ENCODE results near the gene NECAB3.
"Not testable (repeated sequence)": the region's sequence is repeated elsewhere in the genome, so short reads cannot be mapped to it uniquely, and the experiment has no call there.

Gene NECAB3

DNA sequence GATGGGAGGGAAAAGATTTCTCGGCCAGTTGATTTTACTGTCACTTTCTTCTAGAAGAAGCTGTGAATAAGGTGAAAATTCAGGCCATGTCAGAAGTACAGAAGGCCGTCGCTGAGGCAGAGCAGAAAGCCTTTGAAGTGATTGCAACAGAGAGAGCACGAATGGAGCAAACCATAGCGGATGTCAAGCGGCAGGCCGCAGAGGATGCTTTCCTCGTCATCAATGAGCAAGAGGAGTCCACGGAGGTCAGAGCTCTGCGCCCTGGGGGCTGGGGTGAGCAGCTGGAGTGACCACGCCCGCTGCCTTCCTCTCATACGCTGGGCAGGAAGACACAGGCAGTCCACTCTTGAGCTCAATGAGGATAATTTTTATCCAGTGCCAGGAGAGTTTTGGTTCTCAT, 33.9 kb downstream of the NECAB3 start:
- no peaks in the 10 kb centered on the region for H3K79me2 ChIP-seq (ENCODE audit: low read length)
- H3K9me2 ChIP-seq (replicated peaks; ENCODE audit: insufficient read depth, low read length): no peaks in the 10 kb centered on the region
- TF ChIP-seq CTCF (IDR thresholded peaks at IDR 0.05; ENCODE audit: low read length) (no peak), EZH2phosphoT487 (IDR thresholded peaks at IDR 0.05; ENCODE audit: low read length) (no peak), EZH2 (optimal IDR thresholded peaks at IDR 0.05; ENCODE audit: low read depth, low read length) (no peak)
- no peaks in the 10 kb centered on the region for H3K27me3 ChIP-seq (replicated peaks; ENCODE audit: insufficient read depth, low read length)
- H3K27ac ChIP-seq (ENCODE audit: low read length): no peak overlapping the region
- DNase-seq: no peak
- no peaks in the 10 kb centered on the region for H3K36me3 ChIP-seq (replicated peaks; ENCODE audit: insufficient read depth, low read length)
- H3K4me1 ChIP-seq (ENCODE audit: low read length): no peaks in the 10 kb centered on the region
- H3K9me3 ChIP-seq (replicated peaks; ENCODE audit: insufficient read depth, low read length): no peaks in the 10 kb centered on the region
- no peak overlapping the region for H3K4me2 ChIP-seq (ENCODE audit: low read depth, low read length)
- no peaks in the 10 kb centered on the region for H4K20me1 ChIP-seq (ENCODE audit: insufficient read depth, low read length)
- no peak overlapping the region for H3K9ac ChIP-seq (ENCODE audit: low read length)
- no peak overlapping the region for H3K4me3 ChIP-seq (ENCODE audit: low read length)
- H2AFZ ChIP-seq (ENCODE audit: low read length): no peak overlapping the region
- no peaks in the 10 kb centered on the region for H3F3A ChIP-seq (ENCODE audit: insufficient read depth, low read length)

- H3F3A ChIP-seq (ENCODE audit: insufficient read depth, low read length): no peaks in the 10 kb centered on the region
- no peak overlapping the region for H3K9ac ChIP-seq (ENCODE audit: low read length)
- no peaks in the 10 kb centered on the region for H3K9me2 ChIP-seq (replicated peaks; ENCODE audit: insufficient read depth, low read length)
- H3K4me2 ChIP-seq (ENCODE audit: low read depth, low read length): no peak overlapping the region
- no peaks in the 10 kb centered on the region for H4K20me1 ChIP-seq (ENCODE audit: insufficient read depth, low read length)
- H3K36me3 ChIP-seq (replicated peaks; ENCODE audit: insufficient read depth, low read length): no peaks in the 10 kb centered on the region
- DNase-seq: no peak
- TF ChIP-seq EZH2phosphoT487 (IDR thresholded peaks at IDR 0.05; ENCODE audit: low read length) (no peak), CTCF (IDR thresholded peaks at IDR 0.05; ENCODE audit: low read length) (no peak)
- H3K9me3 ChIP-seq (replicated peaks; ENCODE audit: insufficient read depth, low read length): no peaks in the 10 kb centered on the region
- no peak overlapping the region for H3K27ac ChIP-seq (ENCODE audit: low read length)
- no peak overlapping the region for H2AFZ ChIP-seq (ENCODE audit: low read length)
- H3K4me1 ChIP-seq (ENCODE audit: low read length): no peaks in the 10 kb centered on the region
- H3K27me3 ChIP-seq (replicated peaks; ENCODE audit: insufficient read depth, low read length): no peaks in the 10 kb centered on the region
- H3K4me3 ChIP-seq (ENCODE audit: low read length): no peak overlapping the region
- no peaks in the 10 kb centered on the region for H3K79me2 ChIP-seq (ENCODE audit: low read length)
Observed at GRCh38 chr20:33636776-33637175, 37.5 kb downstream of the NECAB3 start.

- Histone ChIP-seq H3K4me1 (ENCODE audit: low read length) (no peaks in the 10 kb centered on the region), H3K9ac (ENCODE audit: low read length) (no peak overlapping the region), H3F3A (ENCODE audit: insufficient read depth, low read length) (no peaks in the 10 kb centered on the region), H3K27me3 (replicated peaks; ENCODE audit: insufficient read depth, low read length) (no peaks in the 10 kb centered on the region), H3K27ac (ENCODE audit: low read length) (no peak overlapping the region), H3K9me3 (replicated peaks; ENCODE audit: insufficient read depth, low read length) (no peaks in the 10 kb centered on the region), H3K36me3 (replicated peaks; ENCODE audit: insufficient read depth, low read length) (no peaks in the 10 kb centered on the region), H3K79me2 (ENCODE audit: low read length) (no peaks in the 10 kb centered on the region), H2AFZ (ENCODE audit: low read length) (no peak overlapping the region), H3K4me2 (ENCODE audit: low read depth, low read length) (no peak overlapping the region), H3K4me3 (ENCODE audit: low read length) (no peak overlapping the region), H4K20me1 (ENCODE audit: insufficient read depth, low read length) (no peaks in the 10 kb centered on the region), H3K9me2 (replicated peaks; ENCODE audit: insufficient read depth, low read length) (no peaks in the 10 kb centered on the region)
- DNase-seq: no peak
- TF ChIP-seq CTCF (IDR thresholded peaks at IDR 0.05; ENCODE audit: low read length) (no peak), EZH2phosphoT487 (IDR thresholded peaks at IDR 0.05; ENCODE audit: low read length) (no peak), EZH2 (optimal IDR thresholded peaks at IDR 0.05; ENCODE audit: low read depth, low read length) (no peak)
Observed at GRCh38 chr20:33635341-33635740, 38.9 kb downstream of the NECAB3 start.

DNA sequence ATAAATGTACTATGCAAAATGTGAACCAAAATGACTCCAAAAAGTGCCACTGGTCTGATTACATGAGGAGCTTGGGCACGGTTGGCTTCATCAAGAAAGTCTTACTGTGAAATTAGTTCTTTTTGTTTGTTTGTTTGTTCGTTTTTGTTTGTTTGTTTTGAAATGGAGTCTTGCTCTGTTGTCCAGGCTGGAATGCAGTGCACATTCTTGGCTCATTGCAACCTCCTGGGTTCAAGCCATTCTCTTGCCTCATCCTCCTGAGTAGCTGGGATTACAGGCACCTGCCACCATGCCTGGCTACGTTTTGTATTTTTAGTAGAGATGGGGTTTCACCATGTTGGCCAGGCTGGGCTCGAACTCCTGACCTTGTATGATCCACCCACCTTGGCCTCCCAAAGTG, 42.3 kb downstream of the NECAB3 start:
- H2AFZ ChIP-seq (ENCODE audit: low read length); H3K36me3 ChIP-seq (replicated peaks; ENCODE audit: insufficient read depth, low read length); DNase-seq; H3K79me2 ChIP-seq (ENCODE audit: low read length); H3K4me1 ChIP-seq (ENCODE audit: low read length); H3K27me3 ChIP-seq (replicated peaks; ENCODE audit: insufficient read depth, low read length); H3K4me2 ChIP-seq (ENCODE audit: low read depth, low read length); H3K9ac ChIP-seq (ENCODE audit: low read length); H3K9me2 ChIP-seq (replicated peaks; ENCODE audit: insufficient read depth, low read length); H3K27ac ChIP-seq (ENCODE audit: low read length); H4K20me1 ChIP-seq (ENCODE audit: insufficient read depth, low read length); H3K9me3 ChIP-seq (replicated peaks; ENCODE audit: insufficient read depth, low read length); H3F3A ChIP-seq (ENCODE audit: insufficient read depth, low read length); H3K4me3 ChIP-seq (ENCODE audit: low read length): not testable (repeated sequence)

Measured in MM.1S (cell line).